Choroid plexus epithelial cell (primary cell): ENCODE measurements around the gene CAND1.

Source experiments
- DNase-seq: peaks from one replicate; pipeline ENCODE4 v3.0.0-alpha.2; 2010; ENCODE audit warnings: low read depth
- H3K4me3 ChIP-seq: 2 replicates; pipeline ENCODE4 v1.5.1; 2011; ENCODE audit warnings: low read depth, mild to moderate bottlenecking, control low read depth, low read length, moderate library complexity
- CTCF ChIP-seq: conservative IDR thresholded peaks from 2 replicates; pipeline ENCODE4 v1.5.1; 2011; ENCODE audit warnings: low read depth, mild to moderate bottlenecking, control low read depth, inconsistent platforms, low read length, moderate library complexity

The CAND1 gene

GRCh38 chr12:67357376-67358125 lies 88.4 kb downstream of the CAND1 start:
- TF ChIP-seq CTCF: no peak
- DNase-seq: no peak
- H3K4me3 ChIP-seq: no peak overlapping the region

- DNase-seq: peak; percentile 96
- no peak for TF ChIP-seq CTCF
- no peak overlapping the region for H3K4me3 ChIP-seq
Measured at GRCh38 chr12:67358781-67359338, 89.7 kb downstream of the CAND1 start.

- no peak for DNase-seq
- no peak for TF ChIP-seq CTCF
- no peak overlapping the region for H3K4me3 ChIP-seq
Measured at GRCh38 chr12:67362526-67362925, 93.4 kb downstream of the CAND1 start.

- no peak overlapping the region for H3K4me3 ChIP-seq
- no peak for TF ChIP-seq CTCF
- no peak for DNase-seq
Measured at GRCh38 chr12:67364228-67364627, 95.1 kb downstream of the CAND1 start.

- no peak for DNase-seq
- H3K4me3 ChIP-seq: no peak overlapping the region
- TF ChIP-seq CTCF: no peak
Measured at GRCh38 chr12:67365131-67365530, 96.0 kb downstream of the CAND1 start.

- peak; percentile 28 for DNase-seq
- H3K4me3 ChIP-seq: no peak overlapping the region
- no peak for TF ChIP-seq CTCF
Measured at GRCh38 chr12:67367843-67368242, 98.7 kb downstream of the CAND1 start.
